GM12873 (cell line): ENCODE results near the gene DUSP8.
"Not testable (repeated sequence)": the region's sequence is repeated elsewhere in the genome, so short reads cannot be mapped to it uniquely, and the experiment has no call there.

Source experiments
- CTCF ChIP-seq: IDR thresholded peaks from 2 replicates; pipeline ENCODE4 v1.5.1; 2012; ENCODE audit warnings: low read depth, mild to moderate bottlenecking, moderate library complexity, low read length, control low read depth; ENCODE audit not compliant: insufficient read depth; ENCODE audit errors: missing control alignments

Gene DUSP8

GRCh38 chr11:1586699-1587098 lies 14.6 kb upstream of the DUSP8 start:
- TF ChIP-seq CTCF: no peak

GRCh38 chr11:1584661-1585370 lies 12.7 kb upstream of the DUSP8 start, which contains the start of gene KRTAP5-1:
Gene KRTAP5-1 (minus strand): TSS chr11:1585283. CDS start chr11:1585249, 34 bp downstream.
- not testable (repeated sequence) for TF ChIP-seq CTCF

GRCh38 chr11:1581976-1582375 lies 9.9 kb upstream of the DUSP8 start:
- no peak for TF ChIP-seq CTCF

GRCh38 chr11:1576825-1577224 lies 4.8 kb upstream of the DUSP8 start:
- TF ChIP-seq CTCF: no peak

GRCh38 chr11:1574933-1575242 lies 2.8 kb upstream of the DUSP8 start:
- no peak for TF ChIP-seq CTCF

- TF ChIP-seq CTCF: peak; percentile 83
Observed at GRCh38 chr11:1574238-1574932, 2.3 kb upstream of the DUSP8 start.

- TF ChIP-seq CTCF: no peak
Observed at GRCh38 chr11:1573903-1574237, 1.8 kb upstream of the DUSP8 start.
